OCI-M2 (cell line): ENCODE results near the gene SSU72.
"Not testable (repeated sequence)": the region's sequence is repeated elsewhere in the genome, so short reads cannot be mapped to it uniquely, and the experiment has no call there.

Experiments
- DNase-seq: peaks from one replicate; lab custom pipeline; 2025; ENCODE audit not compliant: unreplicated experiment; lab: John Stamatoyannopoulos, UW

The SSU72 gene

GRCh38 chr1:1508775-1509464, 65.7 kb downstream of the SSU72 start:
- not testable (repeated sequence) for DNase-seq

- DNase-seq: no peak
These were observed 67.4 kb downstream of the SSU72 start for GRCh38 chr1:1507305-1507704.

DNA sequence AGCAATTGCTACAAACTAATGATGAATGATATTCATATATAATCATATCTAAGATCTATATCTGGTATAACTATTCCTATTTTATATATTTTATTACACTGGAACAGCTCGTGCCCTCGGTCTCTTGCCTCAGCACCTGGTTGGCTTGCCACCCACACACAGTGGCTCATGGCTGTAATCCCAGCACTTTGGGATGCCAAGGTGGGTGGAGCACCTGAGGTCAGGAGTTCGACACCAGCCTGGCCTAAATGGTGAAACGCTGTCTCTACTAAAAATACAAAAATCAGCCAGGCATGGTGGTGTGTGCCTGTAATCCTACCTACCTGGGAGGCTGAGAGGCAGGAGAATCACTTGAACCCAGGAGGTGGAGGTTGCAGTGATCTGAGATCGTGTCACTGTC, 68.9 kb downstream of the SSU72 start:
- DNase-seq: not testable (repeated sequence)

DNA sequence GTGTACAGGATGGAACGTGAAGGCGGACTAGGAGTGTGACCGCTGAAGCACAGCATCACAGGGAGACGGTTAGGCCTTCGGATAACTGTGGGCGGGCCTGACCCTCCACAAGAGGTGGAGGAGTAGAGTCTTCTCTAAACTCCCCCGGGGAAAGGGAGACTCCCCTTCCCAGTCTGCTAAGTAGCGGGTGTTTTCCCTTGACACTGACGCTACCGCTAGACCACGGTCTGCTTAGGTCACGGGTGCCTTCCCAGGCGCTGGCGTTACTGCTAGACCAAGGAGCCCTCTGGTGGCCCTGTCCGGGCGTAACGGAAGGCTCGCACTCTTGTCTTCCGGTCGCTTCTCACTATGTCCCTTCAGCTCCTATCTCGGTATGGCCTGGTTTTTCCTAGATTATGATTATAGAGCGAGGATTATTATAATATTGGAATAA, 69.3 kb downstream of the SSU72 start:
- DNase-seq: peak; percentile 14

- DNase-seq: peak; percentile 52
These were observed 69.8 kb downstream of the SSU72 start for GRCh38 chr1:1504777-1505365.

GRCh38 chr1:1495461-1495975, 79.1 kb downstream of the SSU72 start:
- not testable (repeated sequence) for DNase-seq

DNA sequence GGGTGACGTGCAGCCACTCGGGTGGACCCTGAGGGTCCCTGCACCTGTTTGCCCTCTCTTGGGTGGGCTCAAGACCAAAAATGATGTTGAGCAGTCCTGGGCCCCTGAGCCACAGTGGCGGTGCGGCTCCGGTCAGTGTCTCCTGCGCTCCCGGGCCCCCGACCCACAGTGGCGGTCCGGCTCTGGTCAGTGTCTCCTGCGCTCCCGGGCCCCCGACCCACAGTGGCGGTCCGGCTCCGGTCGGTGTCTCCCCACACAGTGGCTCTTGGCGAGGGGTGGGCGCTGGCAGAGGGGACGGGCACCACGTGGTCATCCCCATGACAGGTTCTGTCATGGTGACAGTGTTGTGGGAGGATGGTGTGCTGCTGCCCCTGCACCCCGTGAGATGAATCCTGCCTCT, 80.4 kb downstream of the SSU72 start:
- DNase-seq: not testable (repeated sequence)
